GM18508 (cell line): Measurements from ENCODE around the gene SLC1A3.
A peak's percentile ranks its signal among the peaks of the same experiment; 100 is the strongest.
"Not testable (repeated sequence)": the region's sequence is repeated elsewhere in the genome, so short reads cannot be mapped to it uniquely, and the experiment has no call there.

Experiments
- ATAC-seq: cut with Tn5 transposase; IDR thresholded peaks from one replicate; pipeline ENCODE4 v1.9.1; 2021; ENCODE audit warnings: moderate number of reproducible peaks; ENCODE audit not compliant: insufficient read depth, unreplicated experiment

Gene SLC1A3

DNA sequence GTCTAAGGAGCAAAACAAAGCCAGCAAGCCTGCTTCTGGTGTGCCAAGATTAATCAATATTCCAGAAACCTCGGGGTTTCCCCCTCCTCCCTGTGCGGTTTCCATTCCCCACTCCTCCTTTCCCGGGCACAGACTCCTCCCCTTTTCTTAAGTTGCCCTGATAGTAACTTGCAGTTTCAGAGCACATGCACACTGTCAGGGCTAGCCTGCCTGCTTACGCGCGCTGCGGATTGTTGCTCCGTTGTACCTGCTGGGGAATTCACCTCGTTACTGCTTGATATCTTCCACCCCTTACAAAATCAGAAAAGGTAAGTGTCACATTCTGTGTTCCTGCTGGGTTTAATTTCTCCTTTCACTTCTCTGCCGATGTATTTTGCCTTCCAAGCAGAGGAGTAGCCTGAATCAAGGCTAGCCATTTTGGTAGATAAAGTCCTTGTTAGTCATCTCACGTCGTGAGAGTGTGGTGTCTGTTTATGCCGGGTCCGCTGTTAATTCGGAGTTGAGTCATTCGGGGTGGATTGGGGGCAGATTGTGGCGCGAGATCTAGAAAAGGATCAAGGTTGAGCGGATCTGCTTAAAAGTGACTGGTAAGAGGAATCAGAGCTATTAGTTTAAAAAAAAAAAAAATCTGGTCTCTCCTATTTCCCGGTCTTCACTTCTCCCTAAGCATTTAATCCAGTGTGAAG lies at the start of gene SLC1A3:
Gene SLC1A3 (plus strand): TSS at position 179 of the 686 bp plus-strand sequence. CDS start 1,818 bp downstream, outside the sequence.
- peak; percentile 70 for ATAC-seq

- no peak for ATAC-seq
Measured at GRCh38 chr5:36558641-36559040, 47.8 kb upstream of the SLC1A3 start.

DNA sequence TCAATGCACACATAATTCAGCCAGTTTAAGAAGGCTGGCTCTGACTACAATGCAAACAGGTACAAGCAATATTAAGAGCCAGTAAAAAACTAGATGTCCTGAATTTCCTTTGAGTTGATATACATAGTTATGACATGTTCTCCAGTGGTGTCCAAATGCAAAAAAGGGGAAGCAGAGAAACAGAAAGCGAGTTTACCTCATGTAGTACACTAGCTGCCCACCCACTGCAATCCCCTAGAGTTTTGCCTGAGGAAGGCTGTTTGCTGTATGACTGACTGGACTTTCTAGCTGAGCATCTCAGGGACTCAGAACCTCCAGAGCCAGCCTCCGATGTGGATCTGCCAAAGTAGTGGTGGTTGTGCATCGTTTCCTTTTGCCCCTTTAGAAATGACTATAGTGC lies 44.8 kb upstream of the SLC1A3 start:
- ATAC-seq: no peak

- no peak for ATAC-seq
Measured at GRCh38 chr5:36569491-36569890, 36.9 kb upstream of the SLC1A3 start.

DNA sequence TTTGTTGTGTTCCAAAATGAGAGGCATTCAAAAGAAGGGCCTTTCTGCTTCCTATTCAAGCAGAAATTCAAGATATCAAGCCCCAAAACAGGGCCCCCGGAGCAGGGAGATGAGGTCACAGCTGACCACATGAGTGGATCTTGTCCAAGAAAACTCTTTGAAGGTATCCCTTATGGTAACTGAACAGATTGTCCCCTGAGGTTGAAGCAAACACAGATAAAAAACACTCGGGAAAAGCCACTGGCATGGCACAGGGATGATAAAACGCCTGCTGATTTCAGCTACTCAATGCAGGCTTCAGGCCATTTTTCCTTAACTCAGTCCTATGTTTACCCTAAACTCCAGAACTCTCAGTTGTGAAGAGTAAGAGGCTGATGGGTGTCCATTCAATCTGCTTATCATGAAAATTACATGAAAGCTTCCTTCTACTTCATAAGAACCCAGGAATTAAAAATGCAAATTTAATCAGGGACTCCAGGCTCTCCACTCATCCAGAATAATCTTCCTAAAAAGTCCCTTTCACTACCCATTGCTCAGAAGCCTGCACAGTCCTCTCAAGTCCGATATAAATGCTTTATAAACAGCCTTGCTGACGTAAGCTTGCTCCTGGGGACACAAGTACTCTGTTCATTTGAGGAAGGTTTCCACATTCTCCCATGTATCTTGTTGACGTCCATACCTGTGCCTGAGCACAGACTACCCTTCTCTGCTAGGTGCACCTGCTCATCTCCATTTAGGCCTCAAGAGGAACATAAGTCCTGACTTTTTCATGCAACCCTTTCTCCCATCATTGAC lies 35.9 kb upstream of the SLC1A3 start:
- no peak for ATAC-seq

- no peak for ATAC-seq
Measured at GRCh38 chr5:36571401-36572042, 34.9 kb upstream of the SLC1A3 start.

GRCh38 chr5:36573438-36573837 lies 33.0 kb upstream of the SLC1A3 start:
- ATAC-seq: no peak

- no peak for ATAC-seq
Measured at GRCh38 chr5:36575361-36575781, 31.0 kb upstream of the SLC1A3 start.

DNA sequence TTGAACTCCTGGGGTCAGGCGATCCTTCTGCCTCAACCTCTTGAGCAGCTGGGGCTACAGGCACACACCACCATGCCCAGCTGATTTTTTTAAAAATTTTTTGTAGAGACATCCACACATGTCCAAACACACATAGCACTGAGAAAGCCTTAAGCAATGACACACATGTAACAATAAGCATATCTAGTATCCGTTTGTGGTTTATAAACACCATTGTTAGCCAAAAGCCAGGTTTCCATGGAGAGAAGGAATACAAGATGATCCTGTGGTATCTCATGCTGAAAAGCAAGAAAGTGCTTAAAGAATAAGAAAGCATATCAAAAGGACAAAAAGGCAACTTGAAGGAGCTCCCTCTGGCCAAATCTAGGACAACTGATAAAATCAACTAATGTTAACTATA lies 29.7 kb upstream of the SLC1A3 start:
- no peak for ATAC-seq

GRCh38 chr5:36579858-36580257 lies 26.5 kb upstream of the SLC1A3 start:
- not testable (repeated sequence) for ATAC-seq

GRCh38 chr5:36581070-36581469 lies 25.3 kb upstream of the SLC1A3 start:
- no peak for ATAC-seq

GRCh38 chr5:36584009-36584875 lies 22.2 kb upstream of the SLC1A3 start:
- no peak for ATAC-seq

- no peak for ATAC-seq
Measured at GRCh38 chr5:36585701-36586100, 20.7 kb upstream of the SLC1A3 start.

DNA sequence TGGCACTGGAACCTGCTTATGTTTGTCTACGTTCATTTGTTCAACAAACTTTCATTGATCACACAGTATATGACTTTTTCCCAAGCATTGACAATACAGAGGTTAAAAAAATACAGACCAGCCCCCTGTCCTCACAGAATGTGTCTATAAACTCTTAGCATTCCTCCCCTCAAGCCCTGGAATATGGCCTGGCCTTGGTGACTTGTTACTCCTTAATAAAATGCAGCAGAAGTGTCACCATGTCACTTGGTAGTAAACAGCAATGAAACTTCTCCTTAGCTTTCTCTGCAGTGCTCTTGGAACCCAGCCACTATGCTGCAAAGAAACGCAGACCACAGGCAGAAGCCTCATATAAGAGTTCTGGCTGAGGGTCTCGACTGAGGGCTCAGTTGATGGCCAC lies 19.1 kb upstream of the SLC1A3 start:
- ATAC-seq: no peak

DNA sequence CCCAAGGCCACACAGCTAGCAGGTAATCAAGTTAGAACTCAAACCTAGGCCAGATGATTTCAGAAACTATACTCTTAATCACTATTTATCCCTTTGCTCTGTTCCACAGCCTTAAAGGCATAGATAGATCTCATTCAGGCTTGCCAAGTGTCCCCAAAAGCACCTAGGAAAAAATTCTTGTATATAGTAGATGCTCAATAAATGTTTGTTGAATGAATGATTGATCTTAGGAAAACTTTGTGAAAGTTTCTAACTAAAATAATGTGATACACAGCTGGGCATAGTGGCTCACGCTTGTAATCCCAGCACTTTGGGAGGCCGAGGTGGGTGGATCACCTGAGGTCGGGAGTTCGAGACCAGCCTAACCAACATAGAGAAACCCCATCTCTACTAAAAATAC lies 16.7 kb upstream of the SLC1A3 start:
- ATAC-seq: not testable (repeated sequence)

DNA sequence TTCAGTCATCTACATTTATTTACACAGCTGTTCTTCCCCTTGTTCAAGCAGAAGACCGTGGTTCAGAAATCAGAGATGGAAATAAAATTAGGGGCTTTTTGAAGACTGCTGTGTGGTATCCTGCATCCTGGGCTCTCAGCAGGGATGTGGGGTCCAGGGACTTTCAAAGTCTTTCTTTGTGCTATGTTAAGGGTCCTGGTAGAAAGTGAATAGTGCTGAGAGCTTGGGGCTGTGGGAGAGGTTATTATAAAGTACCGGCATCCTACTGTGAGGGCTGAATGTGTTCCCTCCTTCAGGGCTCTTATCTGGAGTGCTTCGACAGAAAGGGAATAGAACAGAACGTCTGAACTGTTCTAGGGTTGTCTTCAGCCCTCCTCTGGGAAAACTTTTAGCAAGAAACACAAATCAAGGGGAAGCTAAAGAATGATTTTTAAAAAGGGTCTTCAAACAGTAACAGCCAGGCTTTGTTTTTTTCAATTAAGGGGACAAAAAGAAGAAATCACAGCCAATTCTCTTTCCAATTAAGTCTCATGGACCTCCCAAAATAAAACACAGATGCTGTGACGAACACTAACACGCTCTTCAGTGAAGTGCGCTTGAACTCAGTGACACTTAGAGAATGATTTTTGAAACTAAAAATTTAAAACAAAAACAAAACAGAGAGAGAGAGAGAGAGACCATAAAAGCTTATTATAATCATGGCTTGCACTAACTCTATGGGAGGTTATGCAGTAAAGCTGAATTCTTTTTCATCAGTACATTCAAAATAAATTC lies 15.7 kb upstream of the SLC1A3 start:
- no peak for ATAC-seq

GRCh38 chr5:36593867-36594266 lies 12.5 kb upstream of the SLC1A3 start:
- no peak for ATAC-seq

DNA sequence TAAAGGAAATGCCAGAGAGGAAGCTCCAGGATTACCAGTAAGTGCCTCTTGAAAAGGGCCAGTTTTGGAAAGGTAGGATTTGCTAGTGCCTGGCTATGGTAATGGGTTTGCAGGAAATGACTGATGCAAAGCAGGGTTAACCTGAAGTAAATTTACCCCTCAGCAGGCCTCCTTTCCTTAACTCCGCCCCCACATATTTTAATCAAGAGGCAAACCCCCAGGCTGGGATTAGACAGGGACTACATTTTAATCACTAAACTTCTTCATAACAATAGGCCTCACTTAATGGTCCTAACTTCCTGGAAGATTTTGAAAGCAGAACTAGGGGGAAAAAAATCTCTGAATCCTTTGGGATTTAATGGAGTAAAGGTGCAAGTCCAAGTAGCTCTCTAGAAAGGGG lies 10.2 kb upstream of the SLC1A3 start:
- ATAC-seq: no peak

- ATAC-seq: no peak
Measured at GRCh38 chr5:36596756-36597155, 9.7 kb upstream of the SLC1A3 start.

DNA sequence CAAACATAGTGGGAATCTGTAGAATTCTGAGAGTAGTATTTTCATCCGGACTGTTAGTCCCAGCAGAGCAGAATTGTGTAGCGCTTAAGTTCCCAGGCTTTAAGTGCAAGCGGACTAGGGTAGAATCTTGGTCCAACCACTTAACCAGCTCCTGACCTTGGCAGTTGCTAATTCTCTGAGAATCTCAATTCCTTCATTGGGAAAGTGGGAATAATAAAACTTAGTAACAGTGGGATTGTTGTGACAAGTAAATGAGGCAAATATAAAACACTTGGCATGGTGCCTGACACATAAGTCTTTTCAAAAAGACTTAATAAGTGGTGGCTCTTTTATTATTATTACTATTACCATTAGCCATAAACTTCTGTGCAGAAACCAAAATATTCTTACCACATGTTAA lies 8.4 kb upstream of the SLC1A3 start:
- ATAC-seq: no peak
